ENCODE measurements around the gene RNF208. TPM values are rescaled to one million over a fixed set of nuclear protein-coding genes. Genes with fewer than 3 reads are reported as not detected.
"Not testable (repeated sequence)": the region's sequence is repeated elsewhere in the genome, so short reads cannot be mapped to it uniquely, and the experiment has no call there.

RNF208 gene
- total RNA-seq, 1 donor from 2014 or later: 0.76 TPM

GRCh38 chr9:137240318-137240840 lies 18.3 kb upstream of the RNF208 start:
- DNase-seq (ENCODE audit: extremely low read depth, low read depth, low spot score): no peak

GRCh38 chr9:137239541-137240200 lies 17.6 kb upstream of the RNF208 start:
- not testable (repeated sequence) for DNase-seq (ENCODE audit: extremely low read depth, low read depth, low spot score)

- DNase-seq (ENCODE audit: extremely low read depth, low read depth, low spot score): no peak
These were observed 16.0 kb upstream of the RNF208 start for GRCh38 chr9:137237759-137238726.

GRCh38 chr9:137236936-137237421 lies 14.9 kb upstream of the RNF208 start:
- no peak for DNase-seq (ENCODE audit: extremely low read depth, low read depth, low spot score)

DNA sequence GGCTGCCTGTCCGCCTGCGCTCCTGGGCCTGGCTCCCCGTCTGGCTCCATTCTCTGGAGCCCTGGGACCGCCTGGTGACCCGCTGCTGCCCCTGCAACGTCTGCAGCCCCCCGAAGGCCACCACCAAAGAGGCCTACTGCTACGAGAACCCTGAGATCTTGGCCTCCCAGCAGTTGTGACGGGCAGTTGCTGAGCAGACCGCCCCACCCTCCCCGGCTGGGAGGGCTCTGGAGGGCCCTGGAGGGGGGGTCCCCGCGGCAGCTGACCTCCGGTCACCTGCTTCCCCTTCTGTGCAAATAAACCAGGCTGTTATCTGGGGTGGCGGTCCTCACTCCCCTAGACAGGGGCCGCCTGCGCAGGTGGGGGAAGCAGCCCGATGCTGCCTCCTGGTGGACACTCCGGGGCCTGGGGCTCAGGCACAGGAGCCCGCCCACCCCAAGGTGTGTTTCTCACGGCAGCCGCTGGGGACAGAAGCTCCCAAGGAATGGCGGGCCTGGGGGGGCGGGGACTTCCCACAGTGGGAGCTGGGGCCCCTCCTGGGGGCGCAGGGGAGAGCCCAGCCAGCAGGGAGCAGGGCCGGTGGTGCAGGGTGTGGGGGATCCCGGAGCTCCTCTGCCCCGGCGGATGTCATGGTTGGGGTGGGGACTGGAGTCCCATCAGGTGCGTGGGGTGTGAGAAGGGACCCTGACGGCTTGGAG lies 14.3 kb upstream of the RNF208 start:
- no peak for DNase-seq (ENCODE audit: extremely low read depth, low read depth, low spot score)

DNA sequence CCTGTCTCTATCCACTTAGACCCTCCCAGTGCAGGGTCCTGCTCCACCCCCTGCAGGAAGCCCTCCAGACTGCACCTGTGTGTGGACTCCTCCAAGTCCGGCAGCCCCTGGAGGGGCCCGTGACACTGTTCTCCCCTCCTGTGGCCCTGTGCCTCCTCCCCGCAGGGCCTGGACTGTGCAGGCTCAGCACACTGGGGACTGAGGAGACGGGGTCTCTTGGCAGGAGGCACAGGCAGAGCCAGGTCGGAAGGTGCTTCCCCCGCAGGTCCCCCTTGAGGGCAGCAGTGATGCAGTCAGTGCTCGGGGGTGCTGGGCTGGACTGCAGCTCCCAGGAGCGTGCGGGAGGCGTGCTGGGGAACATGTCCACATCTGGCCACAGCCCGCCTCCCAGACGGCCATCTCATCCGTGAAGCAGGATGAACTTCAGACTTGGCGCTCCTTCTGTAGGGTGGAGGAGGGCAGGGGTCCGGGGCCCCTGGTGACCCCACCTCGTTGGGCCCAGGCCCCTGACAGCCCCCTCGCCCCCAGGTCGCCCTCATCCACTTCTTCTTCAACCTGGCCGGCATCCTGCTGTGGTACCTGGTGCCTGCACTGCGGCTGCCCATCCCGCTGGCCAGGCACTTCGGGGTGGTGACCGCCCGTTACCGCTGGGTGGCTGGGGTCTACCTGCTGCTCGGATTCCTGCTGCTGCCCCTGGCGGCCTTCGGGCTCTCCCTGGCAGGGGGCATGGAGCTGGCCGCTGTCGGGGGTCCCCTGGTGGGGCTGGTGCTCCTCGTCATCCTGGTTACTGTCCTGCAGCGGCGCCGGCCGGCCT lies 13.6 kb upstream of the RNF208 start:
- no peak for DNase-seq (ENCODE audit: extremely low read depth, low read depth, low spot score)

DNA sequence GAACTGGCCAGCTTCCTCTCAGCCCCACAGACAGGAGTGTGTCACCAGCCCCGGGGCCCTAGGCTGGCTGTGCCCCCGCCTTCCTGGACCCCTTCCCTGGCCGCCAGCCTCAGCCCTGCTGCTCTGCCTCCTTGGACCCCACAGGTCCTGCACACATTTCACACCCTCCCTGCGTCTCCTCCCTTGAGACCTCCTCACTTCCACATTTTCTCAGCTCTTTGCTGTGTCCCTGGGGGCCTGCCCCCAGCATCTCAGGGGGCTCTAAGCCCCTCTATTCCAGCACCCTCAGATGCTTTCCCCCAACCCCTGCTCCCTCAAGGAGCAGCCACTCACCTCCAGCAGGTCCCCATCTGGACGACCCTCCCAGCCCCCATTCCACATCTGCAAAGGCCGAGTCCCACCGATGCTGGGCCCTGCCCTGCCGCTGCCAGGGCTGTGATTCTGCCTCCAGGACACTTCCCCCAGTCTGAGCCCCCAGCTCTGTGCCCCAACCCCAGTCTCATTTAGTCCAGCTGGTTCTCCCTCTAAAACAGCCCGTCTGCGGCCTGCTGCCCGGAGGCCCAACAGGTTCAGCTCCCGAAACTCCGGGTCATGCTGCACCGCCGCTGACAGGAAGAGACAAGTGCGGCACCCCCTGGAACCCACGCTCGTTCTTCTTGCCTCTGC lies 12.9 kb upstream of the RNF208 start:
- no peak for DNase-seq (ENCODE audit: extremely low read depth, low read depth, low spot score)

DNA sequence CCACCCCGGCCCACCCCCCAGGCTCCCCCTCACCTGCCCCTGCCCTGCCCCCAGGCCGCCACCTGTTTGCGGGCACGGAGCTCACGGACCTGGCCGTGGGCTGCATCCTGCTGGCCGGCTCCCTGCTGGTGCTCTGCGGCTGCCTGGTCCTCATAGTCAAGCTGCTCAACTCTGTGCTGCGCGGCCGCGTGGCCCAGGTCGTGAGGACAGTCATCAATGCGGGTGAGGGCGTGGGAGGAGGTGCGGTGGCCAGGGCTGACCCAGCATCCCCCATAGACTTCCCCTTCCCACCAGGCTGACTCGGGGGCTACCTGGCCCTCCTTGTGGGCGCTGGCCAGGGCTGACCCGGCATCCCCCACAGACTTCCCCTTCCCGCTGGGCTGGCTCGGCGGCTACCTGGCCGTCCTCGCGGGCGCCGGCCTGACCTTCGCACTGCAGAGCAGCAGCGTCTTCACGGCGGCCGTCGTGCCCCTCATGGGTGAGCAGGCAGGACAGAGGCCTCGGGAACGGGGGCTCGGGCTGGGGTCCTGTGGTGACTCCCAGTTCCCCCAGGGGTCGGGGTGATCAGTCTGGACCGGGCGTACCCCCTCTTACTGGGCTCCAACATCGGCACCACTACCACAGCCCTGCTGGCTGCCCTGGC lies 12.1 kb upstream of the RNF208 start:
- no peak for DNase-seq (ENCODE audit: extremely low read depth, low read depth, low spot score)

DNA sequence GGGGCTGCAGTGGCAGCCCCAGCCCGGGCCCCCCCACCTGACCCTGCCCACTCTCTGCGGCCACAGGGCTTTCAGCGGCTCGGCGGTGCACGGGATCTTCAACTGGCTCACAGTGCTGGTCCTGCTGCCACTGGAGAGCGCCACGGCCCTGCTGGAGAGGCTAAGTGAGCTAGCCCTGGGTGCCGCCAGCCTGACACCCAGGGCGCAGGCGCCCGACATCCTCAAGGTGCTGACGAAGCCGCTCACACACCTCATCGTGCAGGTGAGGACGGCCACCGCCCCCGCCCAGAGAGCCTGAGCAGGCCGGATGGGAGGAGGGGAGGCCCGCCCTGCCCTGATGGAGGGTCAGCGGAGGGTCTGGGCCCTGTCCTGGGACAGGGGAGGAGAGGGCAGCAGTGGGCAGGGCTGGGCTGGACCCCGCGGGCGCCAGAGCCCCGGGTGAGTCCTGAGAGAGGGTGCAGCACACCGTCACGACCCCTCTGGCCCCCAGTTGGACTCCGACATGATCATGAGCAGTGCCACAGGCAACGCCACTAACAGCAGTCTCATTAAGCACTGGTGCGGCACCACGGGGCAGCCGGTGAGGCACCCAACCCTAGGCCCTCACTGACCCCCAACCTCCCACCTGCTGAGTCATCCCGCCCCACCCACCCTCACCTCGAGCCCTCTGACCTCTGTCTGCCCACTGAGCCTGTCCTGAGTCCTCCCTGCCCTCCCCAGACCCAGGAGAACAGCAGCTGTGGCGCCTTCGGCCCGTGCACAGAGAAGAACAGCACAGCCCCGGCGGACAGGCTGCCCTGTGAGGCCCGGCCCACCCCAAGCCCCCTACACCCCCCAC lies 11.3 kb upstream of the RNF208 start:
- no peak for DNase-seq (ENCODE audit: extremely low read depth, low read depth, low spot score)

DNA sequence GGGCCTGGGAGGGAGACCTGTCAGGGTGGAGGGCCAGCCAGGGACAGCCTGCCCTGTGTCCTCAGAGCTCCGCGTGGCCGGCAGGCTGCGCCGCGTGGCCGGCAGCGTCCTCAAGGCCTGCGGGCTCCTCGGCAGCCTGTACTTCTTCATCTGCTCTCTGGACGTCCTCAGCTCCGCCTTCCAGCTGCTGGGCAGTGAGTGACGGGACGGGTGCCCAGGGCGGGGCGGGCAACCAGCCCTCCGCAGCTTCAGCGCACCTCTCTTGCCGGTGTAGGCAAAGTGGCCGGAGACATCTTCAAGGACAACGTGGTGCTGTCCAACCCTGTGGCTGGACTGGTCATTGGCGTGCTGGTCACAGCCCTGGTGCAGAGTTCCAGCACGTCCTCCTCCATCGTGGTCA lies 10.5 kb upstream of the RNF208 start:
- DNase-seq (ENCODE audit: extremely low read depth, low read depth, low spot score): no peak

DNA sequence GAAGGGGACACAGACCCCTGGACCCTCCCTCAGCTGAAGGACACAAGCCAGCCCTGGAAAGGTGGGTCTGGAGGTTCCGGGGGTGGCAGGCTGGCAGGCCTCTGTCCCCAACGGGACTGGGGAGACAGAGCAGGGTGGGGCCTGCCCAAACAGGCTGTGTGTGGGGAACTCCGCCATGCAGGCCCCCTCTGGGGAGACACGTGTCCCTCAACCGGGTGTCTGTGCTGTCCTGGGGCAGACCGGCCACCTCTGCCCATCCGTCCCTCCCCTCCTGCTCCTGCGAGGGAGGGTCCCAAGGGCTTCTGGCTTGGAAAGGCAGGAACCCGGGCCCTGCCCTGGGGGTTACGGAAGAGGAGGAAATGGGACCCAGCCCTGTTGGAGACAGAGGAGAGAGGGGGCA lies 10.1 kb upstream of the RNF208 start:
- no peak for DNase-seq (ENCODE audit: extremely low read depth, low read depth, low spot score)

DNA sequence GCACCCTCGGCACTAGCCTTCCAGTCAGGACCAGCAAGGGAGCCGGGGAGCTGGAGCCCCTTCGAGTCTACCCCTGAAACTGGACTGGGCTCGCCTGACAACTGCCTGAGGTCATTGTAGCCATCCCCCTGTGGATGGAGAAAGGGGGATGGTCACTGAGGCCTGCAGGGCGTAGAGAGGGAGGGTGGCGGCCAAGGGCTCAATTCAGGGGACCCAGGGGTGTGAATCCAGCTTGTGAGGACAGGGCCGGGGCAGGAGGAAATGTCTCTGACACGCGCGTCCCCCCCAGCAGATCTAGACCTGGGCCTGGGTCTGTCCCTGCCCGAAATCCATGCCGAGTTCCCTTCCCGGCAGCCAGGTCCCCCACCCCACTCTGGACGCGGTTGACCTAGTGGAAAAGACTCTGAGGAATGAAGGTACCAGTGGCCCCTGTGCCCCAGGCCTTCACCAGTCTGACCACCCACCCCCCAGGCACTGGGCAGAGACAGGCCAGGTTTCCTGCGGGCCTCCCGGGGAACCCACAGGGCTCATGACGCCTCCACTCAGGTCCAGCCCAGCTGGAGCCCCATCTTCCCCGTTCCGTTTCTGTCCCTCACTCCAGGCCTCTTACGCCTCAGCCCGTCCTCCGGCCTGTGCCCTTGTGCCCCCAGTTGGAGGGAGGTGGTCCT lies 9.5 kb upstream of the RNF208 start:
- no peak for DNase-seq (ENCODE audit: extremely low read depth, low read depth, low spot score)

- no peak for DNase-seq (ENCODE audit: extremely low read depth, low read depth, low spot score)
These were observed 8.8 kb upstream of the RNF208 start, which contains the start of gene SLC34A3 for GRCh38 chr9:137230705-137231371. TSS of gene SLC34A3 (plus strand) at chr9:137230901. CDS start at chr9:137231703, 802 bp downstream.

DNA sequence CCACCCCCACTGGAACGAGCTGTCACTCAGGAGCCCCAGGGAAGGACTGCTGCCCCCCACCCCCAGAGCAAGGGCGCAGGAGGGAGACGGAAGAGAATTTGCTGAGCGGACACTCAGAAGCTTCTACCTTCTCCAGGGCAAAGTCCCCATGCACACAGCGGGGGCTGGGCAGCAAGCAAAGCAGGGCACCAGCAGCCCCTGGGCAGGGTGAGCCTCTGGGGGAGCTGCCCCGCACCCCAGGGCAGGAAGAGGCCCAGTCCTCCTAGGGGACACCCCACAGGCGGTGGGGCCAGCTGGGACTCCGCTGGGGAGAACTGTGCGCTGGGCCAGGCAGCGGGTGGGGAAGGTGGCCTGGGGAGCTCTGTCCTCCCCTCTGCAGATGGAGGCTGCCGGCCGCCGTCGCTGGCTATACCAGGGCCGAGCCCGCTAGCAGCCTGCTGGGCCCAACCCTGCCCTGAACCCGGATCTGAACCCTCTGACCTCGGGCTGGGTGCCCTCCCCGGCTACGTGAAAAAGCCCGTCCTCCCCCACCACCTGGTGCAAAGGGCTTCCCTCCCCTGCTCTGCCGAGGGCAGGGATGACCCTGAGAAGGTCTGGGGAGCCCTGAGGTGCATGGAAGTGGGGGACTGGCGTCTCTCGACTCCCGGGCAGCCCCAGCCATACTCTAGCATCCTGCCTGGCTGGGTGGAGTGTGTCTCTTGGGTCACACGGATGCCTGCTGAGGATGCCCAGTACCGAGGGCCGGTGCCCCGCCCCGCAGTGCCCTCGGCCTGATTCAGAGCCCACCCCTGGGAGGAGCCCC lies 8.1 kb upstream of the RNF208 start:
- no peak for DNase-seq (ENCODE audit: extremely low read depth, low read depth, low spot score)

DNA sequence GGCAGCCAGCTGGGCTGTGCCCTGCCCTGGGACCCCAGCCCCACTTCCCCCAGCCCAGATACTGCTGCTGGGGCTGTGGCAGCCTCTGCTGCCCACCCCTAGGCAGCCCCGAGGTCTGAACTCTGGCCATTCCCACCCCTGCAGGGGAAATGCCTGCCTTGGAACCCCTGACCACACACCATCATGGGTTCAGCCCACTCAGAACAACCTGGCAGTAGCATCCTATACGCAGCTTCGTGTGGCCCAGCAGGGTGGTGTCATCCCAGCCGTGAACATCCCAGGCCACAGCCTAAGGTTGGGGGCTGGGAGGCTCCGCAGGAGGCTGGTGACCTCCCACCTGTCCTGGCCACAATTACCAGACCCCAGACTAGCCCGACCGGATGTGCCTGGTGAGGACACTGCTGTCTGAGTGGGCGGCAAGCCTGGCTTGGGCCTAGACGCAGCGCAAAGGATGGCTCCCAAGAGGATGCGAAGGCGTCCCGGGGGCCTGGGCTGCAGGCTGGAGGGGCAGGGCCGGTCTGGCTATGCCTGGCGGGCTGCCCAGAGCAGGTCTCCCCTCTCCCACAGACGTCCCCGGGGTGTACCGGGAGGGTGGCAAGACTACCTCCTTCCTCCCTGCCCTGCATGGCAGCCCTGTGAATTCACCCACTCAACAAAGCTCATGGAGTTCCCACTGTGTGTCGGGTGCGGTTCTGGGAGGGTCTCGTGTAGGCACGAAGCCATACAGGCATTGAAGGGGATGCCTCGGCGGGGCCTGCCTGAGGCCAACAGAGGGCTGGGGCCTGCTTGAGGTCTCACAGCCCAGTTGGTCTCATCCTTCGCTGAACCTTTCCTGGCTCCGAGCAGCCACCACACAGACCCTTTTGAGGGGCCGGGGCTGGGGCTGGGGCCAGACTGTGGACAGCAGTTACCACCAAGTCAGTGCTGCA lies 7.2 kb upstream of the RNF208 start:
- DNase-seq (ENCODE audit: extremely low read depth, low read depth, low spot score): no peak

Measured in glomerular endothelial cell (primary cell).